SK-N-SH treated with all-trans-retinoic acid at 6 μM for 48 hours (cell line): Measurements from ENCODE around the gene SLTM.

ENCODE experiments used
- ATAC-seq: fragments of 200-7000 bp; cut with Tn5 transposase; 3 replicates; pipeline ENCODE4 v1.9.1; 2020; ENCODE audit warnings: mild to moderate bottlenecking, moderate library complexity
- ARNTL ChIP-seq: fragments of 450-650 bp; formaldehyde crosslinking; IDR thresholded peaks from 2 replicates; pipeline ENCODE4 v1.5.0; 2020; ENCODE audit warnings: low read depth, mild to moderate bottlenecking, moderate library complexity, borderline replicate concordance
- BACH2 ChIP-seq: fragments of 250-450 bp; sonication (Bioruptor Pico); IDR thresholded peaks from 2 replicates; pipeline ENCODE4 v1.9.0; 2021; ENCODE audit warnings: mild to moderate bottlenecking, borderline replicate concordance
- CSDC2 ChIP-seq: fragments of 250-450 bp; sonication (Bioruptor Pico); IDR thresholded peaks from 2 replicates; pipeline ENCODE4 v1.5.0; 2020; ENCODE audit warnings: mild to moderate bottlenecking, moderate library complexity
- PPARA ChIP-seq: fragments of 250-450 bp; sonication (Bioruptor Pico); IDR thresholded peaks from 2 replicates; pipeline ENCODE4 v1.5.0; 2020; ENCODE audit warnings: mild to moderate bottlenecking, borderline replicate concordance
- RARB ChIP-seq: fragments of 250-450 bp; sonication (Bioruptor Pico); IDR thresholded peaks from 2 replicates; pipeline ENCODE4 v1.8.0; 2021; ENCODE audit warnings: mild to moderate bottlenecking, moderate library complexity
- SNAI2 ChIP-seq: fragments of 250-450 bp; sonication (Bioruptor Pico); IDR thresholded peaks from 2 replicates; pipeline ENCODE4 v1.5.0; 2020; ENCODE audit warnings: mild to moderate bottlenecking, moderate library complexity
- TCF4 ChIP-seq: fragments of 250-450 bp; sonication (Bioruptor Pico); IDR thresholded peaks from 2 replicates; pipeline ENCODE4 v1.8.0; 2021; ENCODE audit warnings: mild to moderate bottlenecking, moderate library complexity, borderline replicate concordance
- TOX ChIP-seq: fragments of 250-450 bp; sonication (Bioruptor Pico); IDR thresholded peaks from 2 replicates; pipeline ENCODE4 v1.8.0; 2021; ENCODE audit warnings: mild to moderate bottlenecking, moderate library complexity, borderline replicate concordance
- ZC3H10 ChIP-seq: fragments of 250-450 bp; sonication (Bioruptor Pico); IDR thresholded peaks from 2 replicates; pipeline ENCODE4 v1.5.1; 2021; ENCODE audit warnings: mild to moderate bottlenecking, moderate library complexity
- ZFP3 ChIP-seq: fragments of 250-450 bp; sonication (Bioruptor Pico); IDR thresholded peaks from 2 replicates; pipeline ENCODE4 v1.5.0; 2020; ENCODE audit warnings: mild to moderate bottlenecking, moderate library complexity
- ZNF565 ChIP-seq: fragments of 450-650 bp; formaldehyde crosslinking; conservative IDR thresholded peaks from 2 replicates; pipeline ENCODE4 v1.5.0; 2020; ENCODE audit warnings: low read depth, mild to moderate bottlenecking, moderate library complexity
- ZNF8 ChIP-seq: fragments of 450-650 bp; formaldehyde crosslinking; IDR thresholded peaks from 2 replicates; pipeline ENCODE4 v1.5.0; 2020; ENCODE audit warnings: mild to moderate bottlenecking, moderate library complexity
- TF ChIP-seq, protein P1 (sequence below): fragments of 250-450 bp; sonication (Bioruptor Pico); IDR thresholded peaks from 2 replicates; pipeline ENCODE4 v1.8.0; 2021; ENCODE audit warnings: low read depth, mild to moderate bottlenecking, moderate library complexity, borderline replicate concordance
- TF ChIP-seq, protein P2 (sequence below): fragments of 250-450 bp; sonication (Bioruptor Pico); IDR thresholded peaks from 2 replicates; pipeline ENCODE4 v1.5.1; 2020; ENCODE audit warnings: low read depth, mild to moderate bottlenecking, moderate library complexity
- TF ChIP-seq, protein P3 (sequence below): fragments of 250-450 bp; sonication (Bioruptor Pico); IDR thresholded peaks from 2 replicates; pipeline ENCODE4 v1.8.0; 2020; ENCODE audit warnings: mild to moderate bottlenecking, moderate library complexity, borderline replicate concordance
- TF ChIP-seq, protein P4 (sequence below): fragments of 250-450 bp; sonication (Bioruptor Pico); IDR thresholded peaks from 2 replicates; pipeline ENCODE4 v1.5.1; 2021; ENCODE audit warnings: mild to moderate bottlenecking, moderate library complexity
- TF ChIP-seq, protein P5 (sequence below): fragments of 250-450 bp; sonication (Bioruptor Pico); IDR thresholded peaks from 2 replicates; pipeline ENCODE4 v1.5.0; 2020; ENCODE audit warnings: mild to moderate bottlenecking, moderate library complexity

The SLTM gene

DNA sequence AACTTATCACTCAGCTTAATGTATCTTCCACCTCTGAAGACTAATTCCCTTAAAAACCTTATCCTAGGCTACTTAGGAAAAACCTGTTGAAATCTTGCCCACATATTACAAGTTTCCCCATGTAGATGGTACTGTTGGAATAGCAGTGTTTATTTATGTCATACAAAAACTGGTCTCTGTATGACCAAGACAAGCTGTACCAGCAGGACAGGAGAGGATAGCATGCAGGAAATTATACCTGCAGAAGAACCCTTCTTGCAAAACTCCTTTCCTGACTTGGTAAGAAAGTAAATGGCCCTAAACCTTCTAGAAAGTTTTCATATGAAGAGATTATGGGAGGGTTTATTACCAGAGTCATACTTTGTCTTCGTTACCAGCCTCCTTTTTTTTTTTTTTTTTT, 28.7 kb upstream of the SLTM start:
- ATAC-seq, result no peak
- TF ChIP-seq, protein P1, sequence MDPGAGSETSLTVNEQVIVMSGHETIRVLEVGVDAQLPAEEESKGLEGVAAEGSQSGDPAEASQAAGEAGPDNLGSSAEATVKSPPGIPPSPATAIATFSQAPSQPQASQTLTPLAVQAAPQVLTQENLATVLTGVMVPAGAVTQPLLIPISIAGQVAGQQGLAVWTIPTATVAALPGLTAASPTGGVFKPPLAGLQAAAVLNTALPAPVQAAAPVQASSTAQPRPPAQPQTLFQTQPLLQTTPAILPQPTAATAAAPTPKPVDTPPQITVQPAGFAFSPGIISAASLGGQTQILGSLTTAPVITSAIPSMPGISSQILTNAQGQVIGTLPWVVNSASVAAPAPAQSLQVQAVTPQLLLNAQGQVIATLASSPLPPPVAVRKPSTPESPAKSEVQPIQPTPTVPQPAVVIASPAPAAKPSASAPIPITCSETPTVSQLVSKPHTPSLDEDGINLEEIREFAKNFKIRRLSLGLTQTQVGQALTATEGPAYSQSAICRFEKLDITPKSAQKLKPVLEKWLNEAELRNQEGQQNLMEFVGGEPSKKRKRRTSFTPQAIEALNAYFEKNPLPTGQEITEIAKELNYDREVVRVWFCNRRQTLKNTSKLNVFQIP (CRISPR knock-in tag), result no peak
- TF ChIP-seq ZFP3 (CRISPR knock-in tag), result no peak
- TF ChIP-seq BACH2 (CRISPR knock-in tag), result no peak
- TF ChIP-seq, protein P2, sequence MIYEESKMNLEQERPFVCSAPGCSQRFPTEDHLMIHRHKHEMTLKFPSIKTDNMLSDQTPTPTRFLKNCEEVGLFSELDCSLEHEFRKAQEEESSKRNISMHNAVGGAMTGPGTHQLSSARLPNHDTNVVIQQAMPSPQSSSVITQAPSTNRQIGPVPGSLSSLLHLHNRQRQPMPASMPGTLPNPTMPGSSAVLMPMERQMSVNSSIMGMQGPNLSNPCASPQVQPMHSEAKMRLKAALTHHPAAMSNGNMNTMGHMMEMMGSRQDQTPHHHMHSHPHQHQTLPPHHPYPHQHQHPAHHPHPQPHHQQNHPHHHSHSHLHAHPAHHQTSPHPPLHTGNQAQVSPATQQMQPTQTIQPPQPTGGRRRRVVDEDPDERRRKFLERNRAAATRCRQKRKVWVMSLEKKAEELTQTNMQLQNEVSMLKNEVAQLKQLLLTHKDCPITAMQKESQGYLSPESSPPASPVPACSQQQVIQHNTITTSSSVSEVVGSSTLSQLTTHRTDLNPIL (CRISPR knock-in tag), result no peak
- TF ChIP-seq, protein P3, sequence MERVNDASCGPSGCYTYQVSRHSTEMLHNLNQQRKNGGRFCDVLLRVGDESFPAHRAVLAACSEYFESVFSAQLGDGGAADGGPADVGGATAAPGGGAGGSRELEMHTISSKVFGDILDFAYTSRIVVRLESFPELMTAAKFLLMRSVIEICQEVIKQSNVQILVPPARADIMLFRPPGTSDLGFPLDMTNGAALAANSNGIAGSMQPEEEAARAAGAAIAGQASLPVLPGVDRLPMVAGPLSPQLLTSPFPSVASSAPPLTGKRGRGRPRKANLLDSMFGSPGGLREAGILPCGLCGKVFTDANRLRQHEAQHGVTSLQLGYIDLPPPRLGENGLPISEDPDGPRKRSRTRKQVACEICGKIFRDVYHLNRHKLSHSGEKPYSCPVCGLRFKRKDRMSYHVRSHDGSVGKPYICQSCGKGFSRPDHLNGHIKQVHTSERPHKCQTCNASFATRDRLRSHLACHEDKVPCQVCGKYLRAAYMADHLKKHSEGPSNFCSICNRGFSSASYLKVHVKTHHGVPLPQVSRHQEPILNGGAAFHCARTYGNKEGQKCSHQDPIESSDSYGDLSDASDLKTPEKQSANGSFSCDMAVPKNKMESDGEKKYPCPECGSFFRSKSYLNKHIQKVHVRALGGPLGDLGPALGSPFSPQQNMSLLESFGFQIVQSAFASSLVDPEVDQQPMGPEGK, result no peak
- TF ChIP-seq, all 23 proteins: peak for 0

DNA sequence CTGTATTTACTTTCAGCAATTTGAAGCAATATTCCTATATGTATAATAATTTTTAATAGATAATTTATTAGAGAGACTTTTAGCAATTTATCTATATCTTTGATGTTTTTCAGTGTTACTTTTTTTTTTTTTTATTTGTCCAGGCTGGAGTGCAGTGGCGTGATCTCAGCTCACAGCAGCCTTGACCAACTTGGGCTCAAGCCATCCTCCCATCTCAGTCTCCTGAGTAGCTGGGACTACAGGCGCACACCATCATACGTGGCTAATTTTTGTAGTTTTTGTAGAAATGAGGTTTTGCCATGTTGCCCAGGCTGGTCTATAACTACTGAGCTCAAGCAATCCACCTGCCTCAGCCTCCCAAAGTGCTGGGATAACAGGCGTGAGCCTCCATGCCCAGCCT, 25.3 kb upstream of the SLTM start:
- TF ChIP-seq, protein P4, sequence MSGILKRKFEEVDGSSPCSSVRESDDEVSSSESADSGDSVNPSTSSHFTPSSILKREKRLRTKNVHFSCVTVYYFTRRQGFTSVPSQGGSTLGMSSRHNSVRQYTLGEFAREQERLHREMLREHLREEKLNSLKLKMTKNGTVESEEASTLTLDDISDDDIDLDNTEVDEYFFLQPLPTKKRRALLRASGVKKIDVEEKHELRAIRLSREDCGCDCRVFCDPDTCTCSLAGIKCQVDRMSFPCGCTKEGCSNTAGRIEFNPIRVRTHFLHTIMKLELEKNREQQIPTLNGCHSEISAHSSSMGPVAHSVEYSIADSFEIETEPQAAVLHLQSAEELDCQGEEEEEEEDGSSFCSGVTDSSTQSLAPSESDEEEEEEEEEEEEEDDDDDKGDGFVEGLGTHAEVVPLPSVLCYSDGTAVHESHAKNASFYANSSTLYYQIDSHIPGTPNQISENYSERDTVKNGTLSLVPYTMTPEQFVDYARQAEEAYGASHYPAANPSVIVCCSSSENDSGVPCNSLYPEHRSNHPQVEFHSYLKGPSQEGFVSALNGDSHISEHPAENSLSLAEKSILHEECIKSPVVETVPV (CRISPR knock-in tag), result no peak
- TF ChIP-seq BACH2 (CRISPR knock-in tag) (no peak), SNAI2 (no peak), ZC3H10 (CRISPR knock-in tag) (no peak), ZNF565 (CRISPR knock-in tag) (no peak), ZNF8 (CRISPR knock-in tag) (no peak), RARB (no peak), CSDC2 (CRISPR knock-in tag) (no peak), TCF4 (CRISPR knock-in tag) (no peak), ARNTL (CRISPR knock-in tag) (no peak), TOX (CRISPR knock-in tag) (no peak), PPARA (no peak)
- TF ChIP-seq, protein P3, result no peak
- TF ChIP-seq, protein P1 (CRISPR knock-in tag), result no peak
- TF ChIP-seq, protein P5, sequence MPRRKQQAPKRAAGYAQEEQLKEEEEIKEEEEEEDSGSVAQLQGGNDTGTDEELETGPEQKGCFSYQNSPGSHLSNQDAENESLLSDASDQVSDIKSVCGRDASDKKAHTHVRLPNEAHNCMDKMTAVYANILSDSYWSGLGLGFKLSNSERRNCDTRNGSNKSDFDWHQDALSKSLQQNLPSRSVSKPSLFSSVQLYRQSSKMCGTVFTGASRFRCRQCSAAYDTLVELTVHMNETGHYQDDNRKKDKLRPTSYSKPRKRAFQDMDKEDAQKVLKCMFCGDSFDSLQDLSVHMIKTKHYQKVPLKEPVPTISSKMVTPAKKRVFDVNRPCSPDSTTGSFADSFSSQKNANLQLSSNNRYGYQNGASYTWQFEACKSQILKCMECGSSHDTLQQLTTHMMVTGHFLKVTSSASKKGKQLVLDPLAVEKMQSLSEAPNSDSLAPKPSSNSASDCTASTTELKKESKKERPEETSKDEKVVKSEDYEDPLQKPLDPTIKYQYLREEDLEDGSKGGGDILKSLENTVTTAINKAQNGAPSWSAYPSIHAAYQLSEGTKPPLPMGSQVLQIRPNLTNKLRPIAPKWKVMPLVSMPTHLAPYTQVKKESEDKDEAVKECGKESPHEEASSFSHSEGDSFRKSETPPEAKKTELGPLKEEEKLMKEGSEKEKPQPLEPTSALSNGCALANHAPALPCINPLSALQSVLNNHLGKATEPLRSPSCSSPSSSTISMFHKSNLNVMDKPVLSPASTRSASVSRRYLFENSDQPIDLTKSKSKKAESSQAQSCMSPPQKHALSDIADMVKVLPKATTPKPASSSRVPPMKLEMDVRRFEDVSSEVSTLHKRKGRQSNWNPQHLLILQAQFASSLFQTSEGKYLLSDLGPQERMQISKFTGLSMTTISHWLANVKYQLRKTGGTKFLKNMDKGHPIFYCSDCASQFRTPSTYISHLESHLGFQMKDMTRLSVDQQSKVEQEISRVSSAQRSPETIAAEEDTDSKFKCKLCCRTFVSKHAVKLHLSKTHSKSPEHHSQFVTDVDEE (CRISPR knock-in tag), result no peak
- TF ChIP-seq, protein P2 (CRISPR knock-in tag), result no peak
- TF ChIP-seq, all 23 proteins: peak for 0
- no peak for ATAC-seq
